ENCODE data around the gene CYP4F3.
A peak's percentile ranks its signal among the peaks of the same experiment; 100 is the strongest.
"Not testable (repeated sequence)": the region's sequence is repeated elsewhere in the genome, so short reads cannot be mapped to it uniquely, and the experiment has no call there.

Gene CYP4F3

DNA sequence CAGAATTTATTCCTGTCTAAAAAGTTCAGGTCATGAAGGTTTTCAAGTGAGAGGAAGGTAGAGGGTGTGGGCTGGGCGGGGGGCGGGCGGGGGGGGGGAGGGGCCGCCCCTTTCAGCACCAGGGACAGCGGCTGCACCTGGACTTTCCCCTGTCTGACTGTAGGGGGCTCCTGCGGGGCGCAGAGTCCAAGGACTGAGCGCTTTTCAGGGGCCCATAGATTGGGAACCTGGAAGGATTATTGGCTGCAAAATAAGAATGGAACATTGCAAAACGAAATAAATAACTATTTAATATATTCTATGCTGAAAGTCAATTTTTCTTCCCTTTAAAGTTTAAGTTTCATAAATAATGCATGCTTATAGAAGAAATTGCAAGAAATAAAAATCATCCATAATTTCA is 8.9 kb upstream of the CYP4F3 start:
- DNase-seq (ENCODE audit: low read depth, low spot score) = peak; percentile 4

GRCh38 chr19:15633082-15633835 is 7.4 kb upstream of the CYP4F3 start:
- no peak for DNase-seq (ENCODE audit: low read depth, low spot score)

DNA sequence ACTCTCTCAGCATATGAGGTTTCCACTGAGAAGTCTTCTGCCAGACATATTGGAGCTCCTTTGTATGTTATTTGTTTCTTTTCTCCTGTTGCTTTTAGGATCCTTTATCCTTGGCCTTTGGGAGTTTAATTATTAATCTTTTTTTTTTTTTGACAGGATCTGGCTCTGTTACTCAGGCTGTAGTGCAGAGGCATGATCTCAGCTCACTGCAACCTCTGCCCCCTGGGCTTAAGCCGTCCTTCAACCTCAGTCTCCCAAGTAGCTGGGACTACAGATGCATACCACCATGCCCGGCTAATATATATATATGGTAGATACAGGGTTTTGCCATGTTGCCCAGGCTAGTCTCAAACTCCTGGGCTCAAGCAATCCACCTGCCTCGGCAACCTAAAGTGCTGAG is 6.6 kb upstream of the CYP4F3 start:
- no peak for DNase-seq (ENCODE audit: low read depth, low spot score)

DNA sequence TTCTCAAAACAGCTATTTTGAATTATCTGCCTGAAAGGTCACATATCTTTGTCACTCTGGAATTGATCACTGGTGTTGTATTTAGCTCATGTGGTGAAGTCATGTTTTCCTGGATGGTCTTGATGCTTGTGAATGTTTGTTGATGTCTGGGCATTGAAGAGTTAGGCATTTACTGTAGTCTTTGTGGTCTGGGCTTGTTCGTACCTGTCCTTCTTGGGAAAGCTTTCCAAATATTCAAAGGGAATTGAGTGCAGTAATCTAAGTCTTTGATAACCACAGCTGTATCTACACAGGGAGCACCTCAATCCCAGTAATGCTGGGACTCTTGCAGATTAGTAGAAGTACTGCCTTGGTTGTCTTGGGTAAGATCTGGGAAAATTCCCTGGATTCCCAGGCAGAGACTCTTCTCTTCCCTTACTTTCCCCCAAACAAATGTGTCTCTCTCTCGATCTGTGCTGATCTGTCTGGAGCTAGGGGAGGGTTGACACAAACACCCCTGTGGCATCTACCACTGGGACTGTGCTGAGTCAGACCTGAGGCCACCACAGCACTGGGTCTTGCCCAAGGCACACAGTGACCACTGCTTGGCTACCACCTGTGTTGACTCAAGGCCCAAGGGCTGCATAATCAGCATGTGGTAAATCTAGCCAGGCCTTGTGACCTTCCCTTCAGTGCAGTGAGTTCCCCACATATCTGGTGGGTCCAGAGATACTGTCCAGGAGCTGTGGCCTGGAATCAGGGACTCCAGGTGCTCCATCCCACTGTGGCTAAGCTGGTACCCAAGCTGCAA is 5.5 kb upstream of the CYP4F3 start:
- no peak for DNase-seq (ENCODE audit: low read depth, low spot score)

- no peak for DNase-seq (ENCODE audit: low read depth, low spot score)
These were observed 4.7 kb upstream of the CYP4F3 start for GRCh38 chr19:15636026-15636425.

- no peak for DNase-seq (ENCODE audit: low read depth, low spot score)
These were observed 1.1 kb upstream of the CYP4F3 start for GRCh38 chr19:15639596-15639995.

DNA sequence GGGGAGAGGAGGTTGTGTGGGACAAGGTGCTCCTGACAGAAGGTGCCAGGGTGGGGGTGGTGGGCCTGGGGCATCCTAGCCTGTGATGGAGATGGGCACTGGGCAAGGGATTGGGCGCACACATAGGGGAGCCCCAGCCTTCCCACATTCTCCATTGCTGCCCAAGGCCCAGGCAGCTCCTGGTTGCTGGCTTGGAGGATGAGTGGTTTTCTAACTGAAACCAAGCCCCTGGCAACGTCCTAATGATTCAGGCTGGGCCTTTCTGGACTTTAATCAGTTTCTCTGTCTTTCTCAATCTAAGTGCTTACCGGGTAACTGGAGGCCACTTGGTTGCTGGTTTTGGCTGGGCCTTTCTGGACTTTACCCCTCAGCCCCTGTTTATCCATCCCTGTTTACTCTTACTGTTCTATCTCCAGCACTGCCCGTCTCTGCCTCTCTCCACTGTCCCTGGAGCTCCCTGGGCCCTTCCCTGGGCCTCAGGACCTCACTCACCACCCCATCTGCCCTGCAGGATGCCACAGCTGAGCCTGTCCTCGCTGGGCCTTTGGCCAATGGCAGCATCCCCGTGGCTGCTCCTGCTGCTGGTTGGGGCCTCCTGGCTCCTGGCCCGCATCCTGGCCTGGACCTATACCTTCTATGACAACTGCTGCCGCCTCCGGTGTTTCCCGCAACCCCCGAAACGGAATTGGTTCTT is 354 bp downstream of the CYP4F3 start:
- DNase-seq (ENCODE audit: low read depth, low spot score) = no peak

- DNase-seq (ENCODE audit: low read depth, low spot score) = no peak
These were observed 1.3 kb downstream of the CYP4F3 start for GRCh38 chr19:15641901-15642491.

DNA sequence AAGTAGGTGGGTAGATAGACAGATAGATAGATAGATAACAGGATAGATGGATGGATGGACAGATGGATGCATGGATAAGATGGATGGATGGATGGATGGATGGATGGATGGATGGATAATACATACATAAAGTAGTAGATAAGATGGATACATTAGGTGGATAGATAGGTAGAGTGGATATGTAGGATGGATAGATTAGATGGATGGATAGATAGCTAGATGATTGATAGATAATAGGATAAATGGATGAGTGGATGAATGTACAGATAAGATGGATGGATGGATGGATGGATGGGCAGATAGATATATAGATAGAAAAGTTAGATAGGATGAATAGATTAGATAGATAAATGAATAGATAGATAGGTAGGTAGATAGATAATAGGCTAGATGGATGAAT is 2.1 kb downstream of the CYP4F3 start:
- DNase-seq (ENCODE audit: low read depth, low spot score) = no peak

DNA sequence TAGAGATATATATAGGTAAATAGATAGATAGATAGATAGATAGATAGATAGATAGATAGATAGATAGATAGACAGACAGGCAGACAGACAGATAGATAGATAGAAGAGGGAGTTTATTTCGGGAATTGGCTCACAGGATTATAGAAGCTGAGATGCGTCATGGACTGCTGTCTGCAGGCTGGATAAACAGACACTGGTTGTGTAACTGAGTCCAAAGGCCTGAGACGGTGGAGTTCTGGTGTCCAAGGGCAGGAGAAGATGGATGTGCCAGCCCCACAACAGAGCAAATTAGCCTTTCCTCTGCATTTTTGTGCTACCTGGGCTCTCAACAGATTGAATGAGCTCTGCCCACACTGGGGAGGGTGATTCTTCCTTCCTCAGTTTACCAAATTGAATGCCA is 2.7 kb downstream of the CYP4F3 start:
- DNase-seq (ENCODE audit: low read depth, low spot score) = no peak

DNA sequence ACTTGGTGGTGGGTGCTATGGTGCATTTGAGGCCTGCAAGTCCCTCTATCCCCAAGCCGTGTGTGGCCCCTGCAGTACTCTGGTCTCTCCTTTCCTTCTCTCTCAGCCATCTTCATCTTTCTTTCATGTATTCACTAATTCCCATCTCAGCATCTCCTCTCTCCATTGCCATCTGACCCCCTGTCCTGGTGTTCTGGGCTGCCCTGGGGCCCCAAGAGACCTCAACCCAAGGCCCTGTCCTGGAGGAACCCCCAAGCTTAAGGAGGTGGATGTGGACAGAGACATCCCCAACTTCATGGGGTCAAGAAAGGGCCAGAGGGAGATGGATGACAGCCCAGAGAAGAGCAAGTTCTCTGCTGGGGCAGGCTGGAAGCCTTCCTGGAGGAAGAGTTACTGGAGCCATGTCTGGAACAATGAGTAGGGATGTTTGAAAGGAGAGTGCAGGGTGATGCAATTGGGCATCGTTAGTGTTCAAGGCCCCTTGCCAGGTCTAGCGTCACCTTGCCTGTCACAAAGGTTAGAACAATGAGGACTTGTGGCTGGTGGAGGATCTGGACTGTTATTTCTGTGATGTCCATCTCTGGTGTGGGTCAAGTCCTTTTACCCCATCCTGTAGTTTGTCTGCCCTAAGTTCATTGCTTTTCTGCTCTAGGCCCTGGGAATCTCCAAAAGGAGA is 3.5 kb downstream of the CYP4F3 start:
- no peak for DNase-seq (ENCODE audit: low read depth, low spot score)

- DNase-seq (ENCODE audit: low read depth, low spot score) = no peak
These were observed 4.1 kb downstream of the CYP4F3 start for GRCh38 chr19:15644816-15645215.

GRCh38 chr19:15649526-15649925 is 8.8 kb downstream of the CYP4F3 start:
- no peak for DNase-seq (ENCODE audit: low read depth, low spot score)

DNA sequence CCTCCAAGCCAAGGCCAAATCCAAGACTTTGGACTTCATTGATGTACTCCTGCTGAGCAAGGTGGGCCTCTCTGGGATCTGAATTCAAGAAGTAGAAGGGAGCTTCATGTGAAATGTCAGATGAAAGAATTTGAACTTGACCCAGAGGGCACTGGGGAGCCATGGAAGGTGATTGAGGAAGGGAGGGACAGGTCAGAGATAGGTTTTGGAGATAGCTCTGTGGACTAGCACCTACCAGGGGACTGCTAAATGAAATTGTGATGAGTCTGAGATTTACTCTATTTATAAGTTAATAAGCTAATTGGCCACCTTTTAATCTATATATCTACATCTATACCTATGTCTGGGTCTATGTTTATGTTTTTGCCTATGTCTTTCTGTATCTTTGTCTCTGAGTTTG is 9.4 kb downstream of the CYP4F3 start:
- not testable (repeated sequence) for DNase-seq (ENCODE audit: low read depth, low spot score)

DNA sequence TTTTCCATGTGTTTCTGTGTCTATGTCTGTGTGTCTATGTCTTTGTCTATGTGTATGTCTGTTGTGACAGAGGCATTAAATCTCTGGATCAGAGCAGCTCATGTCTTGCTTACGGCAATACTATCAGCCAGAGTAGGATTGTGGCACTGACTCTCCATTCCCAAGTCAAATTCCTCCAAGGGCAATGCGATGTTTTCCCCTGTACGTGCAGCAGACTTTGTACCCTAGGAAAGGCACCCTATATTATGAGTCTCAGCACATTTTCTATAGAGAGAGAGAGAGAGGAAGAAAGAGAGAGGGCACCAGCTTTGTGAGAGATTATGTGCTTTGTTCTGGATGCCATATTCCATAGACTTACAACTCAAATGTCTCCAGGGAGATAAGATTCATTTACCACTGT is 11.1 kb downstream of the CYP4F3 start:
- no peak for DNase-seq (ENCODE audit: low read depth, low spot score)

DNA sequence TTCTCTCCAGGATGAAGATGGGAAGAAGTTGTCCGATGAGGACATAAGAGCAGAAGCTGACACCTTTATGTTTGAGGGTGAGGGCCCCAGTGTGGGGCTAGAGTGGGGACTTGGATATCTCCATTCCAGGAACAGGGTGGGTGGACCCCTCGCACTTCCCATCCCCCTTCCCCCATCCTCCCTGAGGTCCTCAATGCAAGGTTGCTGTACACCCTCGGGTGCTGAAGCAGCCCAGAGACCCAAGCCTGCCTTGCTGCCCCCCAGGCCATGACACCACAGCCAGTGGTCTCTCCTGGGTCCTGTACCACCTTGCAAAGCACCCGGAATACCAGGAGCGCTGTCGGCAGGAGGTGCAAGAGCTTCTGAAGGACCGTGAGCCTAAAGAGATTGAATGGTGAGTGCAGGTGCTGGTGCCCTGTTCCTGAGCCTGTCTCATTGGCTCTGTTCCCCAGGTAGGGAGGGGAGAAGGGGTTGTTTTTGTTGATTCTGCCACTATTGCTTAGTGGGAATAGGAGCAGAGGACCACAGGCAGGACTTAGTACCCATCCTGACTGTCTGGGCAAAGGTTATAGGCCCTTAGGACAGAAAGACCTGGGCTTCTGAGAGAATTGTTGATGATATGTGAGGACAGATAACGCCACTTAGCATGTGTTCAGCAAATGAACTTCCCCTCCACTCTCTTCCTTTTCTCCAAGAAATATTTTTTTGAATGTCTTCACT is 12.0 kb downstream of the CYP4F3 start:
- DNase-seq (ENCODE audit: low read depth, low spot score) = no peak

DNA sequence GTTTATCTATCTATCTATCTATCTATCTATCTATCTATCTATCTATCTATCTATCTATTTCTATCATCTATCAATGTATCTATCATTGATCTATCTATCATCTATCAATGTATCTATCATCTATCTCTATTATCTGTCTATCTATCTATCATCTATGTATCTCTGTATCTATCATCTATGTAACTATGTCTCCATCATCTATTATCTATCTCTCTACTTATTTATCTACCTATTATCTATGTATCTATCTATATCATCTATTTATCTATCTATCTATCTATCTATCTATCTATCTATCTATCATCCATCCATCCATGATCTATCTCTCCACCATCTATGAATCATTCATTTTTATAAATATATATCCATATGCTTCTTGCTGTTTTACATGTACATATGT is 15.8 kb downstream of the CYP4F3 start:
- DNase-seq (ENCODE audit: low read depth, low spot score) = no peak

DNA sequence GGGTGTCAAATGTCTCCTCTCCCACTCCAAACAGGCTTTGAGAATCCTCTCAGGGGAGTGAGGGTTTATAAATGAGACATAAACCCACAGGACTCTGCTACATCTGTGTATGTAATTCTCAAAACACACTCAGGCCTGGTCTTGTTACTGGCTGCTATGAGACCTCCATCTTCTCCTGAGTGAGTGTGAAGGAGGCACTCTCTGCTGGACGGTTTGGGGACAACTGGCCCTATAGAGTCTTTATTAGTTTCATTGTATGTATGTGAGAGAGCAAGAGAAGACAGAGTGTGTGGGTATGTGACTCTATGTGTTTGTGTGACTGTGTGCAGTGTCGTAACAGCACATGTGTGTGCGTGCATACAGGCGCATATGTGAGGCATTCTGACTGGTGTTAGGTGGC is 22.6 kb downstream of the CYP4F3 start:
- no peak for DNase-seq (ENCODE audit: low read depth, low spot score)

DNA sequence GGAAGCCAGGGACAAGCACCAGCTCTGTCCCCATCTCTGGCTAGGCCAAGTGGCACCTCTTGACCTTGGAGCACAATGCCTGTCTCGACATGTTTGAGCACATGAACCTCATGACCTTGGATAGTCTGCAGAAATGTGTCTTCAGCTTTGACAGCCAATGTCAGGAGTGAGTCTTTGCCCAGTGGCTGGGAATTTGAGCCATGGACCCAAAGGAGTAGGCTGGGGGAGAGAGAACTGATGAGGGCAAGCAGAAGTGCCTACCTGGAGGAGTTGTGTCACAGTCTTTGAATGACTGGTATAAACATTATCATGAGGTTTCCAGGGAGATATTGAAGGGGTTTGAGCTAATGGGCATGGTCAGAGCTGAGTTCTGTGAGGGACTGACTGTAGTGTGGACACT is 25.5 kb downstream of the CYP4F3 start:
- DNase-seq (ENCODE audit: low read depth, low spot score) = no peak

DNA sequence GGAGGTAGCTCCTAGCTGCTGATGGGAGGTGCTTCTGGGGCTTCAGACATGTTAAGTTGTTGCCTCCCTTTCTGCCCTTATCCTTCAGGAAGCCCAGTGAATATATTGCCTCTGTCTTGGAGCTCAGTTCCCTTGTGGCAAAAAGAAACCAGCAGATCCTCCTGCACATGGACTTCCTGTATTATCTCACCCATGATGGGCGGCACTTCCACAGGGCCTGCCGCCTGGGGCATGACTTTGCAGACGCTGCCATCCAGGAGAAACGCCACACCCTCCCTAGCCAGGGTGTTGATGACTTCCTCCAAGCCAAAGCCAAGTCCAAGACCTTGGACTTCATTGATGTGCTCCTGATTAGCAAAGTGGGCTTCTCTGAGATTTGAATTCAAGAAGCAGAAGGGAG is 26.2 kb downstream of the CYP4F3 start:
- no peak for DNase-seq (ENCODE audit: low read depth, low spot score)

GRCh38 chr19:15669440-15669839 is 28.7 kb downstream of the CYP4F3 start:
- no peak for DNase-seq (ENCODE audit: low read depth, low spot score)
